IMR-90 (cell line): Measurements from ENCODE around the gene ASTN2. TPM values are rescaled to one million over a fixed set of nuclear protein-coding genes. Genes with fewer than 3 reads are reported as not detected.

ENCODE experiments used
- ATAC-seq: fragments of 200-7000 bp; cut with Tn5 transposase; 2 replicates; pipeline ENCODE4 v1.9.1; 2020; ENCODE audit warnings: low read depth, mild to moderate bottlenecking, moderate library complexity
- BruUV-seq: library from RNA; stranded (reverse); fragments of 400-500 nt; replicated peaks from 2 replicates; lab custom pipeline; 2021; lab: Mats Ljungman, UMichigan
- CTCF ChIA-PET: fragments of 300-600 bp; formaldehyde crosslinking; extraction: SDS; loops from one replicate; lab custom pipeline; 2021; ENCODE audit warnings: antibody characterized with exemption; lab: Yijun Ruan, JAX
- POLR2A ChIA-PET: fragments of 300-600 bp; sonication (Branson Sonifier 250); formaldehyde crosslinking; loops from one replicate; lab custom pipeline; 2022; ENCODE audit warnings: antibody characterized with exemption; ENCODE audit not compliant: unreplicated experiment; lab: Charles Lee
- DNase-seq: peaks from one replicate; pipeline ENCODE4 v3.0.0; 2013
- H2AFZ ChIP-seq: replicated peaks from 2 replicates; pipeline ENCODE3; 2013; ENCODE audit warnings: low read length, mild to moderate bottlenecking; ENCODE audit not compliant: poor library complexity
- H2AK5ac ChIP-seq: 2 replicates; pipeline ENCODE4 v1.6.1; 2013; ENCODE audit warnings: low read depth, low read length, inconsistent platforms
- H2AK9ac ChIP-seq: replicated peaks from 2 replicates; pipeline ENCODE3; 2013; ENCODE audit warnings: mild to moderate bottlenecking, low read depth, low read length, moderate library complexity; ENCODE audit not compliant: poor library complexity
- H2BK120ac ChIP-seq: 2 replicates; pipeline ENCODE4 v1.6.1; 2013; ENCODE audit warnings: low read depth, low read length, inconsistent platforms
- H2BK15ac ChIP-seq: 3 replicates; pipeline ENCODE4 v1.6.1; 2013; ENCODE audit warnings: low read depth, low read length, inconsistent platforms
- H2BK20ac ChIP-seq: 2 replicates; pipeline ENCODE4 v1.6.1; 2013; ENCODE audit warnings: low read depth, mild to moderate bottlenecking, inconsistent platforms, low read length, moderate library complexity
- H2BK5ac ChIP-seq: 2 replicates; pipeline ENCODE4 v1.6.1; 2013; ENCODE audit warnings: mild to moderate bottlenecking, low read depth, low read length, inconsistent platforms; ENCODE audit not compliant: poor library complexity, severe bottlenecking
- H3K14ac ChIP-seq: replicated peaks from 2 replicates; pipeline ENCODE4 v1.6.1; 2013; ENCODE audit warnings: low read depth, low read length, inconsistent platforms
- H3K18ac ChIP-seq: 2 replicates; pipeline ENCODE4 v1.6.1; 2013; ENCODE audit warnings: low read depth, low read length, control low read depth
- H3K23ac ChIP-seq: 2 replicates; pipeline ENCODE4 v1.6.1; 2013; ENCODE audit warnings: low read depth, low read length, inconsistent platforms
- H3K27ac ChIP-seq: 2 replicates; pipeline ENCODE4 v1.5.1; 2013; ENCODE audit warnings: mild to moderate bottlenecking, control low read depth, low read length; ENCODE audit not compliant: insufficient read depth
- H3K27me3 ChIP-seq: 2 replicates; pipeline ENCODE4 v1.6.1; 2013; ENCODE audit warnings: low read length; ENCODE audit not compliant: control insufficient read depth, insufficient read depth
- H3K36me3 ChIP-seq: 2 replicates; pipeline ENCODE4 v1.6.1; 2013; ENCODE audit warnings: low read length, mixed read lengths; ENCODE audit not compliant: control insufficient read depth, insufficient read depth
- H3K4ac ChIP-seq: 2 replicates; pipeline ENCODE4 v1.6.1; 2013; ENCODE audit warnings: low read depth, low read length, inconsistent platforms
- H3K4me1 ChIP-seq: 2 replicates; pipeline ENCODE4 v1.6.1; 2013; ENCODE audit warnings: low read length, mixed read lengths; ENCODE audit not compliant: control insufficient read depth, insufficient read depth
- H3K4me2 ChIP-seq: 2 replicates; pipeline ENCODE4 v1.6.1; 2013; ENCODE audit warnings: low read depth, mild to moderate bottlenecking, control low read depth, low read length, moderate library complexity
- H3K4me3 ChIP-seq: 2 replicates; pipeline ENCODE4 v1.5.1; 2013; ENCODE audit warnings: low read depth, mild to moderate bottlenecking, control low read depth, low read length, moderate library complexity; ENCODE audit not compliant: insufficient read depth
- H3K56ac ChIP-seq: 2 replicates; pipeline ENCODE4 v1.6.1; 2013; ENCODE audit warnings: low read length, inconsistent platforms; ENCODE audit not compliant: insufficient read depth; ENCODE audit errors: extremely low read depth
- H3K79me1 ChIP-seq, 2 experiments: 2 replicates each; pipeline ENCODE4 v1.6.1; 2013; ENCODE audit warnings: low read length in 2 of 2, inconsistent platforms in 1 of 2, low read depth in 1 of 2
- H3K9ac ChIP-seq: 2 replicates; pipeline ENCODE4 v1.6.1; 2013; ENCODE audit warnings: low read depth, low read length, control low read depth
- H3K9me1 ChIP-seq: 2 replicates; pipeline ENCODE4 v1.6.1; 2013; ENCODE audit warnings: low read length, inconsistent platforms; ENCODE audit not compliant: insufficient read depth
- H3K9me3 ChIP-seq: 2 replicates; pipeline ENCODE4 v1.6.1; 2013; ENCODE audit warnings: low read length; ENCODE audit not compliant: control insufficient read depth, insufficient read depth
- H4K20me1 ChIP-seq: 2 replicates; pipeline ENCODE4 v1.6.1; 2013; ENCODE audit warnings: low read length, inconsistent platforms; ENCODE audit not compliant: insufficient read depth
- H4K5ac ChIP-seq: 2 replicates; pipeline ENCODE4 v1.6.1; 2013; ENCODE audit warnings: mild to moderate bottlenecking, low read depth, low read length, control low read depth
- H4K8ac ChIP-seq, 2 experiments: 2 replicates each; pipeline ENCODE4 v1.6.1; 2013; ENCODE audit warnings: low read depth in 2 of 2, low read length in 2 of 2, control low read depth in 1 of 2, inconsistent platforms in 1 of 2
- H4K91ac ChIP-seq: 2 replicates; pipeline ENCODE4 v1.6.1; 2013; ENCODE audit warnings: low read depth, low read length, inconsistent platforms; ENCODE audit not compliant: insufficient read depth
- BHLHE40 ChIP-seq: fragments of 150-350 bp; IDR thresholded peaks from 2 replicates; pipeline ENCODE4 v1.6.1; 2016; ENCODE audit warnings: mild to moderate bottlenecking, low read depth, low read length
- CEBPB ChIP-seq: IDR thresholded peaks from 2 replicates; pipeline ENCODE4 v1.6.1; 2012; ENCODE audit warnings: low read depth, low read length, improper control_type of control experiment
- CHD1 ChIP-seq: IDR thresholded peaks from 2 replicates; pipeline ENCODE4 v1.6.1; 2012; ENCODE audit warnings: low read depth, low read length, improper control_type of control experiment
- CTCF ChIP-seq: conservative IDR thresholded peaks from 2 replicates; pipeline ENCODE4 v1.5.1; 2012; ENCODE audit warnings: mild to moderate bottlenecking, low read depth, low read length, improper control_type of control experiment
- ELK1 ChIP-seq: fragments of 150-350 bp; IDR thresholded peaks from 2 replicates; pipeline ENCODE4 v1.6.1; 2016; ENCODE audit warnings: low read depth, mild to moderate bottlenecking, low read length, moderate library complexity, borderline replicate concordance
- FOS ChIP-seq: fragments of 150-350 bp; IDR thresholded peaks from 2 replicates; pipeline ENCODE4 v1.6.1; 2016; ENCODE audit warnings: low read depth, low read length
- MAFK ChIP-seq: IDR thresholded peaks from 2 replicates; pipeline ENCODE4 v1.6.1; 2012; ENCODE audit warnings: low read depth, low read length, improper control_type of control experiment
- MAZ ChIP-seq: IDR thresholded peaks from 2 replicates; pipeline ENCODE4 v1.6.1; 2012; ENCODE audit warnings: low read depth, mild to moderate bottlenecking, low read length, improper control_type of control experiment, moderate library complexity, borderline replicate concordance
- MXI1 ChIP-seq: IDR thresholded peaks from 2 replicates; pipeline ENCODE4 v1.6.1; 2012; ENCODE audit warnings: low read depth, mild to moderate bottlenecking, low read length, moderate library complexity, borderline replicate concordance
- NFE2L2 ChIP-seq: fragments of 150-350 bp; IDR thresholded peaks from 2 replicates; pipeline ENCODE4 v1.6.1; 2016; ENCODE audit warnings: low read depth, mild to moderate bottlenecking, low read length
- POLR2A ChIP-seq: IDR thresholded peaks from 2 replicates; pipeline ENCODE4 v1.6.1; 2012; ENCODE audit warnings: mild to moderate bottlenecking, low read depth, low read length
- RAD21 ChIP-seq: IDR thresholded peaks from 2 replicates; pipeline ENCODE4 v1.6.1; 2012; ENCODE audit warnings: low read length, improper control_type of control experiment
- RCOR1 ChIP-seq: IDR thresholded peaks from 2 replicates; pipeline ENCODE4 v1.6.1; 2012; ENCODE audit warnings: mild to moderate bottlenecking, low read length, improper control_type of control experiment; ENCODE audit not compliant: insufficient replicate concordance
- RFX5 ChIP-seq: IDR thresholded peaks from 2 replicates; pipeline ENCODE4 v1.8.0; 2012; ENCODE audit warnings: low read depth, mild to moderate bottlenecking, low read length, moderate library complexity
- SMC3 ChIP-seq: fragments of 150-350 bp; IDR thresholded peaks from 2 replicates; pipeline ENCODE4 v1.6.1; 2016; ENCODE audit warnings: low read depth, mild to moderate bottlenecking, antibody characterized with exemption, low read length, moderate library complexity
- USF2 ChIP-seq: fragments of 150-350 bp; IDR thresholded peaks from 2 replicates; pipeline ENCODE4 v1.6.1; 2017; ENCODE audit warnings: mild to moderate bottlenecking, antibody characterized with exemption, low read length, low read depth
- WGBS, 2 experiments: methylation state at CpG; one replicate each; pipeline versions ENCODE4 v1.1.5 to v1.1.7; 2013; ENCODE audit warnings: missing lambda C conversion rate in 2 of 2; ENCODE audit not compliant: insufficient read length in 1 of 2; ENCODE audit errors: extremely low coverage in 2 of 2; 5-methylcytosine and 5-hydroxymethylcytosine counted together
- dilution Hi-C: fragments of 300-500 bp; cut with HindIII; formaldehyde crosslinking; loops from one replicate; pipeline ENCODE4 v1.14.3; 2018; ENCODE audit warnings: low sequenced_read_pairs; ENCODE audit not compliant: unreplicated experiment
- in situ Hi-C: fragments of 300-500 bp; cut with MboI; formaldehyde crosslinking; loops from 3 replicates; pipeline ENCODE4 v1.14.3; 2019; ENCODE audit warnings: low sequenced_read_pairs, inconsistent platforms, mixed read lengths
- intact Hi-C: fragments of 100-400 bp; cut with micrococcal nuclease; formaldehyde crosslinking; loops from 2 replicates; pipeline ENCODE4 v1.10.0; 2022
- polyA plus RNA-seq, 3 experiments: library from polyadenylated mRNA; depleted of rRNA; stranded (reverse); fragments of >200 nt; gene quantifications; 2 replicates each; pipeline ENCODE4 v1.2.3, GENCODE V29; 2012; ENCODE audit warnings: low replicate concordance in 1 of 3
- total RNA-seq: library from RNA; depleted of rRNA; stranded (reverse); fragments of >200 nt; gene quantifications from 2 replicates; pipeline ENCODE4 v1.2.3, GENCODE V29; 2012

Gene ASTN2
- total and polyA plus RNA-seq, 2 of the 4 experiments (the other 2 are of a cell fraction): 3.8 to 6.8 TPM

- Histone ChIP-seq H2AK9ac (no peak overlapping the region), H2BK15ac (no peak overlapping the region), H3K4me3 (no peak overlapping the region), H3K18ac (no peak overlapping the region), H3K23ac (no peak overlapping the region), H3K27ac (no peak overlapping the region), H4K5ac (no peak overlapping the region), H3K9ac (no peak overlapping the region), H4K8ac (no peak overlapping the region), H3K14ac (no peak overlapping the region), H3K79me1 (no peaks in the 10 kb centered on the region), H3K4me2 (no peak overlapping the region), H4K91ac (no peak overlapping the region), H3K27me3 (peaks cover 4% of the 10 kb centered on the region; the same call in 1 of the 2 replicates), H3K4me1 (peaks cover 3% of the 10 kb centered on the region; the same call in 1 of the 2 replicates), H2BK20ac (no peak overlapping the region), H3K9me1 (peaks cover 4% of the 10 kb centered on the region; the same call in 1 of the 2 replicates), H2BK5ac (no peak overlapping the region), H3K4ac (no peak overlapping the region), H3K9me3 (no peaks in the 10 kb centered on the region), H3K36me3 (no peaks in the 10 kb centered on the region), H2AK5ac (no peak overlapping the region), H2BK120ac (no peak overlapping the region), H2AFZ (no peak overlapping the region), H3K56ac (no peak overlapping the region), H4K20me1 (no peaks in the 10 kb centered on the region)
- DNase-seq: no peak
- in situ Hi-C loops: no loop called here
- BruUV-seq: no TSS peak
- no peak for ATAC-seq
- ChIA-PET CTCF (no interaction called here), POLR2A (no interaction called here)
- TF ChIP-seq MAZ (no peak), BHLHE40 (no peak), CTCF (no peak), SMC3 (no peak), FOS (no peak), POLR2A (no peak), USF2 (no peak), MAFK (no peak), CEBPB (no peak), MXI1 (no peak), CHD1 (no peak), RAD21 (no peak), RFX5 (no peak), ELK1 (no peak), RCOR1 (no peak), NFE2L2 (no peak)
- dilution Hi-C loops: no loop called here
- intact Hi-C loops: no loop called here
- WGBS, 2 experiments: no CpG with 5 or more reads among the region's 8 CpGs
Observed at GRCh38 chr9:116468793-116469527, 945.9 kb downstream of the ASTN2 start.
